Hematopoietic multipotent progenitor cell treated with erythropoietin and hydrocortisone succinate and interleukin-3 and kit ligand, for 8 days (in vitro differentiated cells): ENCODE results near the gene GATA2.

Source experiments
- DNase-seq: peaks from one replicate; pipeline ENCODE4 v3.0.0-alpha.2; 2015

GATA2 gene

DNA sequence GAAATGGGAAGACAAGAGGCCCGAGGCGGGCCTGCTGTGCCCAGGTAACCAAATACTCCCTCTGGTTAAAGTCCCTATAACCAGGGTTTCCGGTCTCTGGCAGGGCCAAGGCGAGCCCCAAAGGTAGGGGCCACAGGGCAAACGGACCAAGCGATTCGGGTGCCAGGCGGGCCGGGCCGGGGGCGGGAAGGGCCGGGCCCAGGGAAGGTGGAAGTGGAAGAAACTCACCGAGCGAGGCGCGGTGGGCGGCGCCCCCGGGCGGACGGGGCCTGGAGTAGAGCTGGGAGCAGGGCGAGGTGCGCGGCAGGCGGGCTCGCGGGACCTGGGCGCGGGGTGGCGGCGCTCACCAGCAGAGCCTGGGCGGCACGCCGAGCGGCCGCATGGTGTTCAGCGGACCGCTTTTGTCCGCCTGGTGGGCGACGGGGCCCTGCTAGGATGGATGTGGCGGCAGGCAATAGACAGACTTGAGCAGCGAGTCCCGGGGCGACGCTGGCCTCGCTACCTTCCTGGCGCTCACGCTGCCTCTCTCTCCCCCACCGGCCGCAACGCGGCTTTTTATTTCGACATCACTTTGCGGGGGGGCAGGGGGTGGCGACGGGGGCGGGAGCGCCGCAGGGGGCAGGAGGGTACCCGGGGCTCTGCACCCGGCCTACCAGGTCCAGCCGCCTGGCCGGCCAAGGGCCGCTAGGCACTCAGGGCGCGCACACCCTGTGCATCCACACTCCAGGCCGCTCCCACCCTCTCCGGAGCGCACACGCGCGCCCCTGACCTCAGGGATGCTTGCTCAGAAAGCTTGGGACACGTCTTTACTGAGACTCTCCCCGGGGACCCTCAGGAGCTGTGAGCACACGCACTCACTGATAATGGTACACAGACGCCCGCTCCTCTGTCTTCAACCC lies at the start of gene GATA2:
Gene GATA2, minus strand, starts transcription at position 531 of the 899 bp plus-strand sequence. CDS start 6,170 bp downstream, outside the sequence.
- DNase-seq: peak; percentile 53

GRCh38 chr3:128541246-128541645 lies 48.2 kb upstream of the GATA2 start:
- DNase-seq: no peak

GRCh38 chr3:128539376-128539775 lies 46.4 kb upstream of the GATA2 start:
- DNase-seq: no peak

DNA sequence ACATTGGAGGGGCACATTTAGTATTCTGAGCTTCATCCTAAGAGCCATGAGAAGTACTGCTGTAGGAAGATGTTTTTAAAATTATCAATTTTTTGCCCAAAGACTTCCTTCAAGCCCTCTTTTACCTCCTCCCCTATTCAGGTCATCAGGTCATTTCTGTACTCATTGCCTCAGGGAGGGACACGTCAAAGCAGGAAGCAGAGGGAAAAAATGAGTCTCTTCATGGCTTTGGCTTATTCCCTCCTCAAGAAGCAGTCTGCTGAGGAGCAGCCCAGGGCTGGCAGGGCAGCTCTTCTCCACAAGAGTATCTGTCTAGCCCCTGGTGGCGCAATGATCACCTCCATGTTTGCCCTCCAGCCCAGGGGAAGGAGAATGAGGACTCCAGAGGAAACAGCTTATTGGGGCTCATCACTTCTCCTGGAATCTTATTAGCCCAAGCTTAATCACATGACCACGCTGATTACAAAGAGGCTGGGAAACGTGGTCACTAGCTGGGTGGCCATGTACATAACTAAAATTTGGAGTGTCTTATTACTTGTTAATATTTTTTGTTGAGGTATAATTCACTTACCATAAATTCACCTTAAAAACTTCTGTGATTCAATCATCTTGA lies 44.2 kb upstream of the GATA2 start:
- no peak for DNase-seq

DNA sequence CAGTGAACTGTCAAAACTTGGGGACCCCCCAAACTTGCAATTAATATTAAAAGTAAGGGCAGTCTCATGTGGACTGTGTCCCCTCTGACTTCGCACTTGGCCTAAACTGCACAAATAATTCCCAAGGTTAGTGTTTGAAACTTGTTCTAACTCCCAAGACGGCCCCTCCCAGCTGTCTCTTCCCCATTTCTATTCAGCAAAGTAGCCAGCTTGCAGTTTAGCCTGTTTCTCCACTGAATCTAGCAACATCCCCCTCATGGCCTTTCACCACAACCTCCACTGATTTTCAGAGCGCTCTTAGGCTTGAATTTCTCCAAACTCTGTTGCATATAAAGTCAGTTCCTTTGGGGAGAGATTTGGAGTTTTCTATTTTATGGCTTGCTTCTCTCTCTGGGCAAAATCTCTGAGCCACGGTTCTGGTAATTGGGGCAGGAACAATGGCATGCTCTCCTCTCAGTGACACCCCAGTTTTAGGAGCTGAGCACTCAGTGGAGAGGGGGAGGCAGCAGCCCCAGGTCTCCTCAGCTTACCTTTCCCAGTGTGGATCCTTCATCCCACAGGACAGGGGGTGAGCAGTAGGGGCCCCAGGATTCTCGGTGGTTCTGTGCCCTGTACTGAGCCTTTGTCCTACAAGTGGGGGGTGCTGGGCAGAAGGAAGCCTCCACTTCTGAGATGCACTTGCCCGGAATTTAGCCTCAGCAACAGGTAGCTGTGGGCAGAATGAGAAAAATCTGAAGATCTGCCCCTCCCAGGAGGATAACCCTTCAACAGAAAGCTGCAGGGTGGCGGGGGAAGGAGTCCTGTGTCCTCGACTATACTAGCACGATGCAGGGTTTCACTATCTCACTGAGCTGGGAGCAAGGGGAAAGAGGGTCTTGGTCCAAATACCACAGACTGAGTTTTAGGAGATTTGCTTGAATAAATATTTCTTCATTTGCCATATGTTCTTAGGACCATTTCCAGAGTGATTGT lies 39.3 kb upstream of the GATA2 start:
- no peak for DNase-seq

DNA sequence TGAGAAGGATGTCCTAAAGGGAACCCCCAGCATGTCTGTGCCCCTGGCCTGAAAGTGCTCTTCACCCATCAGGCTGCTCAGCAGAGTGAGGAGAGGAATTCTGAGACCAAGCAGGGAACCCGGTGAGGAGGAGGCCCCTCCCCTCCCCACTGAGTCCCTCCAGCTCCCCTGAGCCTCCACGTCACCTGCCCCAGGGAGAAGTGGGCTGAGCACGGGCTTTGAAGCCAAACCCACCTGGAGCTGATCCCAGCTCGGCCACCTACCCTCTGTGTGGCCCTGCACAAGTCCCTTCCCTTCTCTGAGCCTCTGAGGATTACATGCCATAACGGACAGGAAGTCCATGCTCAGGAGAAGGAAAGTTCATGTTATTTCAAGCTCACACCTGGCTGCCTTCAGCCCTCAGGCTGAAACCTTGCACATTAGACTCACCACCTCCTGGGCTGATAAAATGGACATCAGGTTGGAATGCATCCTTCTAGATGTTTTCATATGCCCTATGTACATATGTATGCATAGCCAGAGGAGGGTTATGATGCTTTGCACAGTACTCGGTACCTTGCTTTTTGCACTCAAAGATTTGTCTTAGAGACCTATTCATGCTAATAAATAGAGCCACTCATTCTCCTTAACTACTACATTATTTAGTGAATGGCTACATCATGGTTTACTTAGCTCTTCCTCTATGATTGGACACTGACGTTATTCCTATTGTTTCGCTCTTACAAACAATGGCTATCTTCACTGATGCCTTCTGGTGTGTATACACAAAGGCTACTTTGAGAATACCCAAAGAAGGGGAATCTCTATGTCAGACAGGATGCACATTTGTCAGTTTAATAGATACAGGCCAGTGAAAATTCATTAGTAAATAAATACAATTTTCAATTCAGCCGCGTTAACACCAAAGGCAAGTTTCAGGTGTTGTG lies 31.6 kb upstream of the GATA2 start:
- no peak for DNase-seq

DNA sequence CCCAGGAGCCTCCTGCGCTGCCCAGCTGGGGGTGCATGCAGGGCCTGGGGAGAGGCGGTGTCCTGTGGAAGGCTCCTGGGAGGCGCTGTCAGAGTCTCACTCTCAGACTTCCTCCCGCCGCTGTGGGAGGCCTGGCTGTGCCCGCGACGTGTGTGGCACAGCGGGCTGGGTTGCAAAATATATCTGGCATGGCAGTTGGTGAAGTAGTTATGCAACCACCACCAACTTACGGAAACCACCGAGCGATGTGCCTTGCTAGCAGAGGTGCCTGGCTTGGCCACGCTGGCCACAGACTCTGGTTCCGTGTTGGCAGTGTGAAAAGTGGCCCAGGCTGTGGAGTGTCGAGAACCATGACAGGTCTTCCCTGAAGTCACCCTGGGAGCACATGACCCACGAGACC lies 30.6 kb upstream of the GATA2 start:
- no peak for DNase-seq

GRCh38 chr3:128521715-128522114 lies 28.7 kb upstream of the GATA2 start:
- DNase-seq: no peak

DNA sequence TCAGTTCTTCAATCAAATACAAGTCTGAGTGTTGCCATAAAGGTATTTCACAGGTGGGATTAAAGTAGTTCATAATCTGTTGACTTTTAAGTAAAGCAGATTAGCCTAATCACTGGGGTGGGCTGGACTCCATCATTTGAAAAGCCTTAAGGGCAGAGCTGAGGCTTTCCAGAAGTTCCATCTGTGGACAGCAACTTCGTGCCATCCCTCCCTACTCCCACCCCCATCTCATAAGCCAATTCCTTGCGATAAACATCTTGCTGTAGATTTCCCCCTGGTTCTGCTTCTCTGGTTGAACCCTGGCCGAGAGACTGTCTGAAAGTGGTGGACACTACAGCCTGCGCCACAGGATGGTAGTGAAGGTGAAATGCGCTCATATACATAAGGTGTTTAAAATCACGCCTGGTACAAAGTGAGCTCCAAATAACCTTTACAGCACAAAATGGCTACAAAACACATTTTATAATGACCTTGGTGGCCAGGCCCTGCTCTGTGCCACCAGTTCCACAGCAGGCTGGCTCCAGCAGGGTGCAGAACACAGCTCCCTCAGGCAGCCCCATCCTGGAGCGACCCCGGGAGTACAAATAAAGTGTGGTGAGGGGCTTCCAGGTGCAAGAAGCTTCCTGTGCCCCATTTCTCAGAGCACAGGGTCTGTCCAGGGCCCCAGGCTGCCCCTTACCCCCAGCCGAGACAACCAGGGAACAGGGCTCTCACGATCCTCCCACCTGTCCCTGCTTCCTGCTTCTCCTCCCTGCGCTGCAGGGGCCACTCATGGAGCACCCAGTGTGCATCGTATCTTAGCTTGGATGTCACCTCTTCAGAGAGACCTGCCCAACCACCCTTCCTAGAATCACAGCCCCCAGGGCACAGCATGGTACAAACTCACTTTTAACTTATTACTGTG lies 25.8 kb upstream of the GATA2 start:
- no peak for DNase-seq

DNA sequence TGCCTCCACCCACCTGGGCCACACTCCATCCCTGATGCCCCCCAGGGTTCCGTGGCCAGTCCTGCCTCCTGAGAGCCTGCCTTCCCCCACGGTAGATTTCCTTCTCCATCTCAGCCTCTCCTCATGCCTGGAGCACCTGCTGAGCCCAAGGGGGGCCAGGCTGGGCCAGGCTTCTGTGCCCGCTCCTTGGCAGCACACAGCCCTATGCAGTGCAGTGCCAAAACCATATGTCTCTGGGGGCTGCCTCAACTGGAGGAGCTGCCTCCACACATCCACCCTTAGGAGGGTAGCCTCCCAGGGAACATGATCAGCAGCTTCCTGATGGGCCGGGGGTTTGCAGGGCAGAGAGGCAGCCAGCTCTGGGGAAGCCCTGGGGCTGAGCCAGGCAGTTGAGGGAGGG lies 24.6 kb upstream of the GATA2 start:
- no peak for DNase-seq

DNA sequence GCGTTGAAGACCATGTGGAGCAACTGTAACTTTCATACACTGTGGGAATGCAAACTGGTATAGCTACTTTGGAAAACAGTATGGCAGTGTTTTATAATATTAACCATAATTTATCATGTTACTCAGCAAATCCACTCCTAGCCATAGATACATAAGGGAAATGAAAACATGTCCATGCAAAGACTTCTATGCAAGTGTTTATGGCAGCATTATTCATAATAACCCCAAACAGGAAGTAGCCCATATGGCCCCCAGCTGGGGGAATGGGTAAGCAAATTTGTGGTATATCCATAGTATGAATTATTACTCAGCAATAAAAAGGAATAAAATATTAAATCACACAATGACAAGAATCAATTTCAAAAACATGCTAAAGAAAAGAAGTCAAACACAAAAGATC lies 23.0 kb upstream of the GATA2 start:
- no peak for DNase-seq

DNA sequence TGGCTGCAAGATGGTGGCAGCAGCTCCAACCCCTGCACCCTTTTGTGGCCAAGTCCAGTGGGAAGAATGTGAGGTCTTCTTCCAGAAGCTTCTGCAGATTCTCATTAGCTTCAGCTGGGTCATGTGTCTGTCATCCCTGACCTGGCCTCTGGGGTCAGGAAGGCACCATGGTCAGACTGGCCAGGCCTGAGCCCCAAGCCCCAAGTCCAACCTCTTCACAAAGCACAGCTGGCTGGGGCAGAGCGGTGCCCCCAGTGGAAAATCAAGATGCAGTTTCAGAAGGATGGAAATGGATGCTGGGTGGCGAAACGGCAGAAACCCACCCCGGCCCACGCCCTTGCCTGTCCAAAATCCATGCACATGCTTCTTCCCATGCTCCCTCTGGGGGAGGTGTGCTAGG lies 15.9 kb upstream of the GATA2 start:
- DNase-seq: no peak

DNA sequence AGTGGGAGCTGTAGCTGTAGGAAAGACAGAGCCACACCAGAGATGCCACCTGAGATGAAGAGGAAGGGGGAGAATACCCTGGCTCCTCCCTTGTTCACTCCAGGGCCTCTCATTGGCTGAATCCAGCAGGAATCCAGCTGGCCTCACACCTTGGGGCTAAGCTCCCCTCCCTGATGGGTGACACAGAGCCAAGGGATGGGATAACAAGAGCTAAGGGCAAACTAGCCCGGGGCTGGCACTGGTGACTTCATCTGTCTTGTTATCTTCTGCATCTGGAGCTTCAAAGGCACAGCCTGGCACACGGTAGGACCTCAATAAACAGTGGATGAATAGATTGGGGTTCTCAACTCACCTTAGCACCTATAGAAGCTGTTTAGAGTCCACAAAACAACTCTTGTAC lies 13.8 kb upstream of the GATA2 start:
- DNase-seq: no peak

DNA sequence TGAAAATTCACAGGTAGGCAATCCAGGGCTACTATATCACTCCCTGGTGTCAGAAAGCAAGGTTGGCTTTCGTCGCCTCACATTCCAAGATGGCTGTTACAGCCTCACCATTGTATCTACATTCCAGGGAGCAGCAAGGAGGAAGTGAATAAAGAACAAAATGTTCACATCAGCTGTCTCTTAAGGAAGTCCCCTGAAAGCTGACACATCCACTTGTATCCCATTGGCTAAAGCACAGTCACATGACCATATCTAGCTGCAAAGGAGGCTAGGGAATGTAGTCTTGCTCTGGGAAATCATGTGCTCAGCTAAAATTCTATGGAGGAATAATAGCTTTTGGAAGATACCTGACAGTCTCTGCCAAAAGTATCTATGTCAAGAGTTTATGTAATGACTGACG lies 12.8 kb upstream of the GATA2 start:
- DNase-seq: peak; percentile 34

- peak; percentile 51 for DNase-seq
These were observed 12.1 kb upstream of the GATA2 start for GRCh38 chr3:128504963-128505730.

GRCh38 chr3:128504533-128504915 lies 11.5 kb upstream of the GATA2 start:
- no peak for DNase-seq

- DNase-seq: no peak
These were observed 10.9 kb upstream of the GATA2 start for GRCh38 chr3:128503751-128504532.

GRCh38 chr3:128503164-128503651 lies 10.2 kb upstream of the GATA2 start:
- peak; percentile 38 for DNase-seq

- no peak for DNase-seq
These were observed 9.7 kb upstream of the GATA2 start for GRCh38 chr3:128502712-128503111.
